Measurements from ENCODE around the gene CNTN1.

- TF ChIP-seq POLR2A (IDR thresholded peaks at IDR 0.05) = no peak
- TF ChIP-seq CTCF (IDR thresholded peaks at IDR 0.05) = no peak
Measured at GRCh38 chr12:40993158-40993557, 300.9 kb downstream of the CNTN1 start.
